ENCODE measurements around the gene GRIA4.
"Not testable (repeated sequence)": the region's sequence is repeated elsewhere in the genome, so short reads cannot be mapped to it uniquely, and the experiment has no call there.

The GRIA4 gene

DNA sequence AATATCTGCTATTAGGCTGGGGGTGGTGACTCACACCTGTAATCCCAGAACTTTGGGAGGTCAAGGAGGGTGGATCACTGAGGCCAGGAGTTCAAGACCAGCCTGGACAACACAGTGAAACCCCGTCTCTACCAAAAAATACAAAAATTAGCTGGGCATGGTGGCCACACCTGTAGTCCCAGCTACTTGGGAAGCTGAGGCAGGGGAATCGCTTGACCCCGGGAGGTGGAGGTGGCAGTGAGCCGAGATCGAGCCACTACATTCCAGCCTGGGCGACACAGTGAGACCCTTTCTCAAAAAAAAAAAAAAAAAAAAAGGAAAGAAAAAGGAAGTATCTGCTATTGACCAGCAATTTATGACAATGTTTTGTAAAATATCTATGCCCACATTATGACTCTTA lies 176.0 kb downstream of the GRIA4 start:
- not testable (repeated sequence) for DNase-seq (ENCODE audit: low read depth in 2 of 2, low spot score in 1 of 2)

DNA sequence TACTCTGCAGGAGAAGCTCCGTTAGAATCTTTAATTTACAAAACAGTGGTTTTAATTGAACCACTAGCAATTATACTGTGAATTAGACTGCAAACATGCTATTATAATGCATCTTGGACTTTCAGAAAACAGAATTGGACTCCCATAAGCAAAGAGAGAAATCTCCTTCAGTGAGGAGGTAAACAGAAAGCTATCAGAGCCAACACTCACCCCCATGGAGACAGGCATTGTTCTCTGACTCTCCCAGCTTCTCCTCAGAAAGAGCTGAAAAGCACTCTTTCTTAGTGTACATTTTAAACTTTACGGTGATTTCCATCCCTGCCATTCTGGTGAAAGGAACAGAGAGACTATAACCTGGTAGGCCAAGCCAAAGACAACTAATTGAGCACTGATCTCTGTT lies 176.9 kb downstream of the GRIA4 start:
- no peak for DNase-seq (ENCODE audit: low read depth in 2 of 2, low spot score in 1 of 2)

DNA sequence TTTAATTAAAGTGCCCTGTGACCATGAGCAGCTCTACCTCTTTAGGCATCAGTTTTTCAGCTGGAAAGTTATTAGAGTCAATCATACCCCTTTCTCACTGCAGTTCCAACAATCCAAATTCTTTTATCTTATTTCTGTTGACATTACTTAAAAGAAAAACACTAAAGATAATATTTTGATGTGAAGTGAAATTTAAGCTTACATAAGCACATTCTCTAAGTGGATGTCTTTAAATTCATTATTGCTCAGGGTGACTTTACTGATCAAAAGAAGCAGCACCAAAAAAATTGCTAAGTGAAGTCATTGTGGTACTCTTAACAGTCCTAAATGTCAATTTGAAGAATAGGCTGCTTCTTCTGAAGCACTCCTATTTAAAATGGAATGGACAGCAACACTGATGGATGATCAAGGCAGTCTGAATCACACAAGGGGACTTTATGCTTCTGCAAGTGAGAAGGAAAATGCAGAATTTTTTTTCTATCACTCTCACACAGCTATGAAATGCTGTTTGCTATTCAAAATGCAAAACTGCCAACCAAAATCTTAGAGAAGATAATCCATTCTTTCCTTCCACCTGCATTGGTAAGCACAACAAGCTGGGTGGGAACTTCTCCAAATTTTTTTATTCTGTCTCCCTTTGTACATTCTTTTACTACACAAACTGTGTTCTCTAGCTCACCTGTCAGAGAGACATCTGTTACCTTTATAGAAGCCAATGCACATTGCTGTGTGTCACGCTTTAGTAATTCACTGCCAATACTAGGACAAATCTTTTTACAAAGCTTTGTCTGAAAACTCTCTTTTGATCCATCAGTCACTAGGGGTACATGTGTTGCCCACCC lies 179.9 kb downstream of the GRIA4 start:
- no peak for DNase-seq (ENCODE audit: low read depth in 2 of 2, low spot score in 1 of 2)

DNA sequence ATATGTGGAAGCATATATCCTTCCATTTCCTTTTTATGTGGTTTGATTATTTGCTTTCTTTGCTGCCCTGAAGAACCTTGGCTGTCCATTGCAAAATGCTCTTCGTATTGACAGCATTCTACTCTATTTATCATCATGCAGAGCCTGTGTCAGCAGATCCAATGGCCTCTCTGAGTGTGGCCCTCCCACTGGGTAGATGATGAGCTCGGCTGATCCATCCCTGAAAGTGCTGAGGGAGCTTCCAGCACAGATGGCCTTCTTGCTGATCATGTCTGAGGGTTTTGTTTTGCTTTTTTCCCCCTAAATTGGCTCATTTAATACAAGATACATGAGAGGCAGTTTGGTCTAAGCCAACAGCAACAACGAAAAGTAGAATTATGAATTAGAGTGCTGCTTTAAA lies 181.0 kb downstream of the GRIA4 start:
- DNase-seq (ENCODE audit: low read depth in 2 of 2, low spot score in 1 of 2) = no peak

DNA sequence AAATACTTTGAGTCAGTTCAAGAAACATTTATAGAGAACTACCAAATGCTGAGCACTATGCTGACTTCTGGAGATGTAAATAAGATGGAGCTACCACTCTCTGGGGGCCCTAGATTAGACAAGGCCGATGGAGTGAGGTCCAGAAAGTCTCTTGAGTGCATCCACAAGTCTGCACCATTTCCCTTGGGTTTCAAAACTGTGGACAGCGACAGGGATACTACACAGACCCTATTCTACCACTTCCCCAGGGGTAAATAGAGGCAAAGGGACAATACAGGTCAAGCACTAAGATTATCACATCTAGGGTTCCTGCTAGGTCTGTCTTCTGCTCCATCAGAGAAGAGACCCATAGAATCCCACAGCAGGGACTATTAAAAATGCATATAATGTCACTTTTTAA lies 183.2 kb downstream of the GRIA4 start:
- no peak for DNase-seq (ENCODE audit: low read depth in 2 of 2, low spot score in 1 of 2)

DNA sequence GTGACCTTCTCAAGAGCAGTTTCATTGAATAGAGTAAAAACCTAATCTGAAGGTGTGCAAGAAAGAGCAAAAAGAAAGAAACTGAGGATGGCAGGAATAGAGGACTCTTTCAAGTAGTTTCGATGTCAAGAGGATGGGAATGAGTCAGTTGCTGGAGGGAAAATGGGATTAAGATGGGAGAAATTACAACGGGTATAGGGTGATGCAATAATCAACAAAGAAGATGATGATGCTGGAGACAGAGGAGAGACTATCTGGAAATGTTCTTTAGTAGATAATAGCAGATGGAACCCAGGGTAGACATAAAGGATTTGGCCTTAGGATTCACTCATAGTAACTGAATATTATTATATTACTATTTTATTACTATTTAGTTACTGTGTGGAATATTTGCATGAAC lies 189.4 kb downstream of the GRIA4 start:
- DNase-seq (ENCODE audit: low read depth in 2 of 2, low spot score in 1 of 2) = no peak

DNA sequence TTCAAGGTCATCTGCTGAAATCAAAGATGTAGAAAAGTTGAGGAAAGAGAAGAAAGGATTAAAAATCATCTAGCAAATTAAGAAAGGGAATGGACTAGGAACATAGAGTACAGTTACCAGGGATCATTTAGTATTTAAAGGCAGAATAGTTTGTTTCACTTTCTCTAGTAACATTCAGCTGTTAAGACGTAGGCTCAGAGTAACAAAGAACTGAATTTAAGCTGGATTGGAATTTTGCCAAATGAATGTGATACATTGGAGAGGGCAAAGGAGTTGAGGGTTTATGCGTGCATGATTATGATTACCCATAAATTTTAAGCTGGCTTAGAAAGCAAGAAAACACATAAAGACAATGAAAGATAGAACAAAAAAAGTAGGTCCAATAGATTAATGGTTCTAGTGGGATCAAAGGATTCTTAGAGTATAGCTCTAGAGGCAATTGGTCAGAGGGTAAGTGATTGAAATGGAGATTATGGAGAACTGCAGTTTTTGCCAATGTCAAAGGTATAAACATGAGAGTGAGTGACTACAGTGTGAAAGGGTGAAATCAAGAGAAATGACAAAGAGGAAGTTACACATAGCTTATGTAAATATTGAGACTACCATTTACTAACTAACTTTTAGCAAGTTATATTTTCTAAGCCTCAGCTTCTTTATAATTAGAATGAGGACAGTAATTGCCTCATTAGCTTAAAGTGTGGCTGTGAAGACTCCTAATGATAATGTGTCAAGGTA lies 190.0 kb downstream of the GRIA4 start:
- DNase-seq (ENCODE audit: low read depth in 2 of 2, low spot score in 1 of 2) = no peak

DNA sequence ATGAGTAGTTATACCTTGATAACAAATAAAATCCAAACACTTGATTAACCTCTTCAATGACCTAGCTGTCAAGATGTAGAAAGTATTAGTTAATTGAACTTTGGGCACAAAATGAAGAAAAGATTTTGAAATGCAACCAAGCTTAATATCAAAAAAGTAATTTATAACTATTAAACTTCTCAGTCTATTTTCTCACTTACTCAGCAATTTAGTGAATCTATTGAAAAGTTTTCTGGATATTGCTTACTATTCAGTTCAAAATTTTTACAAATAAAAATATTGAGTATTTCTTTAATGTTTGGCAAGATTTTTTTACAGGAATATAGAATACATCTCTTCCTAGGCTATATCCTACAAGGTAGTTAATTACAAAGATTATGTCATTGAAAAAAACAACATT lies 192.5 kb downstream of the GRIA4 start:
- DNase-seq (ENCODE audit: low read depth in 2 of 2, low spot score in 1 of 2) = no peak

DNA sequence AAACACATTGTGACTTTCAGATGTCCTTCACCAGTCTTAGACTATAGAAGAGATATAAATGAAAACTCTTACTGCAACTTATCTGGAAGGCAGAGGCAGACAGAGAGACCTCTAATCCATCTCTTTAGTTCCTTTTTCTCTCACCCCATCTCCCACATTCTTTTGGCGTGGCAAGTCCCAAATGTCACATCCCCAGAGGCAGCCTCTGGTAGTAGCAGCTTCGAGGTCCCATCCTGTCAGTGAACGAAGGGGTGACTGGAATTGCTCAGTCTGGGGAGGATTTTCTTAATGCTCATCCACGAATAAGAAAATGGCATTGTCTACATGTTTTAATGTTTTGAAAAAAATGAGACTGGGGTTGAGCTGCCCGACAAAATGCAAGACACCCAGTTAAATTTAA lies 201.4 kb downstream of the GRIA4 start:
- DNase-seq (ENCODE audit: low read depth in 2 of 2, low spot score in 1 of 2) = no peak

DNA sequence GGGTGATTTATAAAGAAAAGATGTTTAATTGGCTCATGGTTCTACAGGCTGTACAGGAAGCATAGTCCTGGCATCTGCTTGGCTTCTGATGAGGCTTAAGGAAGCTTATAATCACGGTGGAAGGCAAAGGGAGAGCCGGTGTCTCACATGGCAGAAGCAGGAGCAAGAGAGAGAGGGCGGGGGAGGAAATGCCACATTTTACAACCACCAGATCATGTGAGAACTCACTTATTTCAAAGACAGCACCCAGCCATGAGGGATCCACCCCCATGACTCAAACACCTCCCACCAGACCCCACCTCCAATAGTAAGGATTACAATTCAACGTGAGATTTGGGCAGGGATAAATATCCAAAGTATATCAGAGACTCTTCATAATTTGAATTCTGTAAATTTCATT lies 211.5 kb downstream of the GRIA4 start:
- no peak for DNase-seq (ENCODE audit: low read depth in 2 of 2, low spot score in 1 of 2)

DNA sequence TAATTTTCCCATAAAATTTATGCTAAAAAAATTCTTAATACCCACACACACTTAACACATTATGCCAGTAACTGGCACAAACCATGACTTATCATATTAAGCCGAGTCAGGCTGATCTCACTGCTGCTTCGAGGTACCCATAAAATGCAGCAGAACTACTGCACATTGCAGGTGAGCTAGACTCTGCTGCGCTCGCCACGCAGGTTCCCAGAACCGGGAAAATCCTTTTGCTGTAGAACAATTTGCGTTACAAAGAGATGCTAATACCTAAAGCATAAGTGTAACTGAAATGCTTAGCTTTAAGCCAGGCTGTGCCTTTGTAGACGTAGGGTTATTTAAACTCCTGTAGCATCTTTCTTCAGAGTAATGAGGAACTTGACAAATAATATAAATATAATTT lies 211.9 kb downstream of the GRIA4 start:
- no peak for DNase-seq (ENCODE audit: low read depth in 2 of 2, low spot score in 1 of 2)

DNA sequence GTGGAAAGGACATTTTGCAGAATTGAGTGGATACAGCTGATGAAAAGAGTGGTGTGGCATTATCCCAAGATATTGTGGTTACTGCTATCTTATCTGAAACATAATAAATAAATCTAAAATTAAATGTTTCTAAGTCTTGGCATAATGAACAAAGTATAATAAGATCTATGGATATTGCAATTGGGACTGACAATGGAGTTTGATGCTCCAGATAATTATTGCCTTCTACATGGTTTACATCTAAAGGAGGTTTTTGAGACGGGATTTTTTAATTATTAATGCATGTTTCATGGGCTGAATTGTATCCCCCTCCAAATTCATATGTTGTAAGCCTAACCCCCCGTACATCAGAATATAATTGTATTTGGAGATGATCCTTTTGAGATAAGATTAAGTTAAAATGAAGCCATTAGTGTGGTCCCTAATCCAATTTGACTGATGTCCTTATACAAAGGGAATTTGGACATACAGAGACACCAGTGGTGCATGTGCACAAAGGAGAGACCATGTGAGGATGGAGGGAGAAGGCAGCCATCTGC lies 213.7 kb downstream of the GRIA4 start:
- no peak for DNase-seq (ENCODE audit: low read depth in 2 of 2, low spot score in 1 of 2)

DNA sequence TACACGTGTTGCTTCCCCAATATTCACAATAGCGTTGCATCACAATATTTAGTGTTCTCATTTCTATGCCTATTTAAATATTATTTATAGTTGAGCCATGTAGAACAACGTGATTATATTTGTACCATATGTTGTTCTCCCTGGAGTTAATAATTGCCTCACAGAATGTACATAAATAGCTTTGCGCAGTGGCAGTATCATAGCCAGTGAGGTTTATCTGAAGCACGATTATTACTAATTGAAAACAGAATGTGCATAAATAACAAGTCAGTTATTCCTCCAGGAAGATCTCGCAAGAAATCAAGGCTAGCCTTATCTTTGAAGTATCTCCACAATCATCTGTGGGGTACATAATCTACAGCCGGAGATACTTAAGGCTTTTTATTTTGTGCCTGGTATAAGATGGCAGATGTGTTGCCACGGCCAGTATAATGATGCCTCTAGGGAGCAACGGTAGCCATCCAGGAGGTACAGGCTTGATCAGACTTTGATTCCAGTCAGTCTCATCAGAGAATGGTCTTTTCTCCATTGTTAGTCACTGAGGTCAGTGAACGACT lies 214.7 kb downstream of the GRIA4 start:
- DNase-seq (ENCODE audit: low read depth in 2 of 2, low spot score in 1 of 2) = no peak

DNA sequence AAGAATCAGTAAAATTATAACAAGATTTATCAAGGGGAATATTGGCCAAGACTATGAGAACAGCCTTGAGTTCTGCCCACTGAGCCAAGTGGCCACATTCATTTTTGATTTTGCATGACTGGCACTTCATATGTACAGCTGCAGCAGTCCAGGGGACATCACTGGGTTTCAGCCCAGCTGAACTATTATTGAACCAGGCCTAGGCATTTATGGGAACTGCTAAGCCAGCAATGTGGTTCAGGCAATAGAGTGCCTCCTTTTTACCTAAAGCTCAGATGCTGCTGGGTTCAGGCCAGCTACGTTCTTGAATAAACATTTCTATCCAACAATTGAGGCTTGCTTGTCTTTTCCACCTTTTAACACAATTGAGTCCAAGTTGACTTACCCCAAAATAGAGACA lies 215.3 kb downstream of the GRIA4 start:
- DNase-seq (ENCODE audit: low read depth in 2 of 2, low spot score in 1 of 2) = no peak

DNA sequence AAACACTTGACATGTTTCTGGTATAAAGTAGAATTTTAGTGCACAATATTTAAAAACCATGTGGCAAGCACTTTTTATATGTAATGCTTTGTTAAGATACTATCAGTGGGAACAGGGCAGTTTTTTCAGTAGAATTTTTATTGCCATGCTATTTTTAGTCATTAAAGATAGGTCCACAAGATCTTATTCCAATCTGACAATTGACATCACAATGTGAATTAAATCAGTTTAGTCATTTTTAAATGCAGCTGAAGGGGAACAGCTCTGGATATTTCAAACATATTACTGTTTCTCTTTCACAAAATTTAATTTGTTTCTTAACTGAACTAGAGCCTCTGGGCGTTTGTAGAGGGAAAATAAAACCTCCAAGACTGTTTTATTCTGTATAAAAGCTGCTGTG lies 218.0 kb downstream of the GRIA4 start:
- no peak for DNase-seq (ENCODE audit: low read depth in 2 of 2, low spot score in 1 of 2)

DNA sequence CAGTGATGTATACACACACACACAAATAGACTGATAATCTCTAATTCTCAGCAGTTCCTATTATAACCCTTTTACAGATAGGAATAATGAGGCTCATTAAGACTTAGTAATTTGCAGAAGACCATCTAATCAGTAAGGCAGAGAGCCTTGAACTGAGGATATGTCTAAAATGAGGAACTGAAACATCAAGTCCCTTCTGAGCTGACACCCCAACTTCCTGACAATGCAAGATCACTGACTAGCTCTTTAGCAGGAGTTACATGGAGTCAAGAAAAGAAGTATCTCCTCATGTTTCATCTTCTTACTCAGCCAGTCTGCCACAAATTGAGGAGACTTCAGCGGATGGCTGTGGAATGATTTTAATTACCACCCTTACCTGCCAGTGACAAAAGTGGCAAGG lies 219.2 kb downstream of the GRIA4 start:
- no peak for DNase-seq (ENCODE audit: low read depth in 2 of 2, low spot score in 1 of 2)

DNA sequence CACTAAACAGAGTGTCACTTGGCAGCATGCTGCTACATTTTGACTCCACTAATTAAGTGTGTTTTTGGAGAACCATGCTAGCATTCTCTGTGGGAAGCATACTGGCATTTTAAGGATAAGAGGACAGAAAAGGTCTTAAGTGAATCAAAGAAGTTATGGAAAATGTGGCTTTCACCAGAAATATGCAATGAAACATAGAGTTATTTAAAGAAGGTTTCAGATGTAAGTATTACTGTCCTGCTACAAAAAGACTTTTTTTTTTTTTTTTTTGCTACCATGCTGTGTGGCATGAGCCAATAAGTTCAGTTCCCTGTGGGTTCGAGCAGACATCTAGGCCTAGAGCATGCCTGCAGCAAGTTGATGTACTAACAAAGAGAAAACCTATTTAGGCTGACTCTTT lies 224.6 kb downstream of the GRIA4 start:
- DNase-seq (ENCODE audit: low read depth in 2 of 2, low spot score in 1 of 2) = no peak

DNA sequence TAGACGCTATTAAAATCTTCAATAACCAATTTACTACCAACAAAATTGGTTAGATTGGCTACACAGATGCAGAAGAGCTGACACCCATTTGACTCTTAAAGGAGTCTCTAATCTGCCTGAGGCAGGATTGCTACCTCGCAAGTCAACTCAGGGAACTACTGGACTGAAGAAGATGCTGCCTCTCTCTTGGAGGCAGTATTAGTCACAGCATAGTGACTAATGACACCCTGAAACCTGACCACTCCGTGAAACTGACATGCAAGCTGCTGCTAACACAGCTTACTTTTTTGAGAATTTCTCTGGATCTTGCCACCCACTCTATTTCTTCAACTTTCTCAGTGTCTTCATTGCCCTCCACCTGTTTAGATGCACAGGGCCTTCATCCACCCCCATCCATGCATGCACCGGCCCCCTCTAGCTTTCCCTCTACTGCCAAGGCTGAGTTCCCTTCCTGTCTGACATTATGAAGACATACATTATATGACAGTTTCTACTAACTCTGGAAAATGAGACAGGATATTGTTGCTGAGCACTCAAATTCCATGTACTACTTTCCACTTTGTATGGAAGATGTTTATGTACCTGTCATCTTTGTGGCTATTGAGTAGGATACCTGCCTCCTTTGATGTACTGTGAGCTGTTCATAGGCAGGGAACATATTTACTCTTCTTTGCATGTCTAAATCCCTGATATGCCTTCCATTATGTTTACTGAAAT lies 229.0 kb downstream of the GRIA4 start:
- no peak for DNase-seq (ENCODE audit: low read depth in 2 of 2, low spot score in 1 of 2)

DNA sequence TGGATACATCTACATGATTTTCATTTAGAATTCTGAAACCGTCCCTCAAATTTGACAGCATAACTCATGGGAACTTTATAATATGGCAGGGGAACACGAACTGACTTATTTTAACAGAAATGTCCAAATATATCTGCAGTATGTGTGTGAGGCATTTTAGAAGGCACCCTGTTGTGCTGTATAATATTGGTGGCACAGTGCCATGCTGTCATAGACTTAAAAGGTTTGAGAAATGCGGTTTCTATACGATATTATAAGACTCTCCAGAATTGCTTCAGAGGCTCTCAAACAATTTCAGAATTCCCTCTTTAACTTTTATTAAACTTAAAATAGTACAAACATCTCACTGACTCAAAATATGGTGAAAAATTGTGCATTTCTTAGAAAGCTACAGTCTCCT lies 230.5 kb downstream of the GRIA4 start:
- DNase-seq (ENCODE audit: low read depth in 2 of 2, low spot score in 1 of 2) = no peak

DNA sequence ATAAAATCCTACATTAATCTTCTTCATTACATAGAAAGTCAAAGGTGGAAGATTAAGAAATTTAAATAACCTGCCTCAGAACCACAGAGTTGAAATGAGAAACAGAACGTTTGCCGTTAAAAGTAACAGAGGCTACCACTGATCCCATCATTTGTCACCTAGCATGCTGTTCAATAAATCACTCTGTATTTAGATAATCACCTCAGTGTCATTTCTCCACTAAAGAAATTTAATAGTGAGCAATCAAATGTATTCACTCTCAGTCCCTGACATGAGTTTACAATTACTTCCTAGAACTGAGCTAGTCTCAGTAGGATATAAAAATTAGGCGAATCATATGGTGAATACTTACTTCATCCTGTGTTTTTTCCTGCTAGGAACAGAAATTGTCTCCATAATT lies 242.5 kb downstream of the GRIA4 start:
- DNase-seq (ENCODE audit: low read depth in 2 of 2, low spot score in 1 of 2) = no peak

DNA sequence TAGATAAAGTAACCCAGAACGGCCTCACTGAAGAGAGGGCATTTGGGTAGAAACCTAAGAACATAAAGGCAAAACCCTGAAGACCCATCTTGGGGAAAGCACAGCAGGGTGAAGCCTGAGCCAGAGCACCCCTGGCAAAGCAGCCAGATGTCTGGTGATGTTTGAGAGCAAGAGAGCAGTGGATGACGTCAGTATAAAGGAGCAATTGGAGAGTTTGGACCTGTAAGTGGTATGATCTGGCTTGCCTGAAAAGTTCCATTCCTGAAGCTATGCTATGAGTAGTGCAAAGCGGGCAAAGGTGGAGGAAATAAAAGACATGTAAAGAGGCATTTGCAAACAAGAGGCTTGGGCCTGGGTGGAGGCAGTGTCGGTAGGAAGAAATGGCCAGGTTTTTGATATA lies 244.4 kb downstream of the GRIA4 start:
- DNase-seq (ENCODE audit: low read depth in 2 of 2, low spot score in 1 of 2) = no peak

DNA sequence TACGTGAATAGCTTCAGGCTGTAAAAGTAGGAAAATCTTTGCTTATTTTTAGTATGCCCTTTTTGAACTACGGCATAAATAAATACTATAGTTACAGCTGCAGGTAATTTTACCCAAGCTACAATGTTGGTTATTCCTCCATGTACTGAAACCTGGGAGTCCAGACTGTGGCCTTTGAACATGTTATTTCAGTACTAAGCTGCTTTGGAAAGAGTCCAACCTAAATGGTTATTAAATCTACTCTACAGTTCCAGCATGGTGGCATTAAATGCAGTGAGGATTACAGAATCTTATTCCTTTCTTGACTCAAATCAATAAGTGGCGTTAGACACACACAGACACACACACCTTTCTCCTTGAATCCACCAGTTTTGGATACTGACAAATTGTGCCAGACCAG lies 247.1 kb downstream of the GRIA4 start:
- DNase-seq (ENCODE audit: low read depth in 2 of 2, low spot score in 1 of 2) = no peak
